PC-9 (cell line): ENCODE measurements around the gene GALE. TPM values are rescaled to one million over a fixed set of nuclear protein-coding genes. Genes with fewer than 3 reads are reported as not detected.

ENCODE experiments used
- BruUV-seq: library from RNA; stranded (reverse); fragments of 400-500 nt; replicated peaks from 2 replicates; lab custom pipeline; 2021; lab: Mats Ljungman, UMichigan
- CTCF ChIA-PET: fragments of 300-600 bp; sonication (Branson Sonifier 250); formaldehyde crosslinking; loops from one replicate; lab custom pipeline; 2022; ENCODE audit warnings: antibody characterized with exemption; lab: Charles Lee
- POLR2A ChIA-PET: fragments of 300-600 bp; sonication (Branson Sonifier 250); formaldehyde crosslinking; loops from one replicate; lab custom pipeline; 2022; ENCODE audit warnings: antibody characterized with exemption; ENCODE audit not compliant: unreplicated experiment; lab: Charles Lee
- DNase-seq, 2 experiments: peaks; one replicate each; pipeline versions ENCODE4 v3.0.0 to v3.0.0-alpha.2; 2015 to 2022; ENCODE audit warnings: mixed read lengths in 1 of 2
- H2AFZ ChIP-seq: fragments of 200-600 bp; sonication (generic); 2 replicates; pipeline ENCODE4 v1.8.1; 2017; ENCODE audit warnings: antibody characterized with exemption
- H3F3A ChIP-seq: fragments of 200-600 bp; sonication (generic); 2 replicates; pipeline ENCODE4 v1.8.1; 2017; ENCODE audit warnings: antibody characterized with exemption, mild to moderate bottlenecking, low read depth; ENCODE audit not compliant: insufficient read depth
- H3K27ac ChIP-seq: fragments of 200-600 bp; sonication (generic); 2 replicates; pipeline ENCODE4 v1.6.1; 2016; ENCODE audit warnings: mixed run types
- H3K27me3 ChIP-seq: fragments of 200-600 bp; sonication (generic); 2 replicates; pipeline ENCODE4 v1.6.1; 2016; ENCODE audit warnings: low read depth, mixed run types; ENCODE audit not compliant: insufficient read depth
- H3K36me3 ChIP-seq: fragments of 200-600 bp; sonication (generic); 2 replicates; pipeline ENCODE4 v1.6.1; 2016; ENCODE audit warnings: low read depth, mixed run types
- H3K4me1 ChIP-seq: fragments of 200-600 bp; sonication (generic); replicated peaks from 2 replicates; pipeline ENCODE4 v1.6.1; 2016; ENCODE audit warnings: mixed run types; ENCODE audit not compliant: insufficient read depth
- H3K4me2 ChIP-seq: fragments of 200-600 bp; sonication (generic); 2 replicates; pipeline ENCODE4 v1.6.1; 2017; ENCODE audit warnings: mixed run types
- H3K4me3 ChIP-seq: fragments of 200-600 bp; sonication (generic); 2 replicates; pipeline ENCODE4 v1.6.1; 2016; ENCODE audit warnings: mixed run types
- H3K79me2 ChIP-seq: fragments of 200-600 bp; sonication (generic); 2 replicates; pipeline ENCODE4 v1.6.1; 2017; ENCODE audit warnings: low read depth, mixed run types
- H3K9me2 ChIP-seq: fragments of 200-600 bp; sonication (generic); 2 replicates; pipeline ENCODE4 v1.8.1; 2017; ENCODE audit warnings: mild to moderate bottlenecking; ENCODE audit not compliant: insufficient read depth
- H3K9me3 ChIP-seq: fragments of 200-600 bp; sonication (generic); 2 replicates; pipeline ENCODE4 v1.8.1; 2016; ENCODE audit warnings: low read depth; ENCODE audit not compliant: insufficient read depth
- H4K20me1 ChIP-seq: fragments of 200-600 bp; sonication (generic); 2 replicates; pipeline ENCODE4 v1.8.1; 2017; ENCODE audit not compliant: insufficient read depth
- CTCF ChIP-seq: fragments of 200-600 bp; sonication (generic); conservative IDR thresholded peaks from 2 replicates; pipeline ENCODE4 v1.6.1; 2017; ENCODE audit warnings: mixed run types, antibody characterized with exemption, mild to moderate bottlenecking, moderate library complexity
- EZH2 ChIP-seq: fragments of 200-600 bp; sonication (generic); IDR thresholded peaks from 2 replicates; pipeline ENCODE4 v1.8.0; 2017; ENCODE audit warnings: antibody characterized with exemption, low read depth
- intact Hi-C: fragments of 100-400 bp; cut with micrococcal nuclease; formaldehyde crosslinking; loops from one replicate; pipeline ENCODE4 v1.10.0; 2022; ENCODE audit not compliant: unreplicated experiment
- total RNA-seq: library from RNA; stranded (reverse); gene quantifications from 2 replicates; pipeline ENCODE4 v1.2.3, GENCODE V29; 2021

The GALE gene
- total RNA-seq, 1 experiment from 2014 or later: 40.5 TPM

- H3K79me2 ChIP-seq: peaks cover 21% of the 10 kb centered on the region
- no peaks in the 10 kb centered on the region for H3K27me3 ChIP-seq
- H3K4me3 ChIP-seq: peak overlapping the region; percentile 88; the same call in 1 of the 2 replicates
- H2AFZ ChIP-seq: no peak overlapping the region
- peak overlapping the region; percentile 87 for H3K4me2 ChIP-seq
- DNase-seq: no peak
- intact Hi-C loops: no loop called here
- TF ChIP-seq EZH2 (no peak), CTCF (no peak)
- H3K9me2 ChIP-seq: no peaks in the 10 kb centered on the region
- no peaks in the 10 kb centered on the region for H3K9me3 ChIP-seq
- peaks cover 15% of the 10 kb centered on the region for H3K4me1 ChIP-seq
- ChIA-PET POLR2A (interaction anchor here (0.6 kb wide), 1 partner anchor 12 kb away, joined by 3 read pairs; no protein-coding TSS in a partner anchor), CTCF (interaction anchor here (0.6 to 1.1 kb wide), 3 partner anchors 12 to 279 kb away, joined by 3 to 7 read pairs (median 3); no protein-coding TSS in a partner anchor)
- no peaks in the 10 kb centered on the region for H3K36me3 ChIP-seq
- peaks cover 27% of the 10 kb centered on the region for H3F3A ChIP-seq
- BruUV-seq: no TSS peak
- no peak overlapping the region for H3K27ac ChIP-seq
- no peaks in the 10 kb centered on the region for H4K20me1 ChIP-seq
These were observed 8.2 kb downstream of the GALE start for GRCh38 chr1:23792151-23792945.

- peaks cover 27% of the 10 kb centered on the region for H3F3A ChIP-seq
- POLR2A ChIA-PET: interaction anchor here (0.5 to 0.6 kb wide), 3 partner anchors 10 to 15 kb away, joined by 3 to 7 read pairs (median 3); no protein-coding TSS in a partner anchor
- no peaks in the 10 kb centered on the region for H3K9me3 ChIP-seq
- H3K9me2 ChIP-seq: no peaks in the 10 kb centered on the region
- peaks cover 15% of the 10 kb centered on the region for H3K4me1 ChIP-seq
- CTCF ChIA-PET: interaction anchor here (0.6 to 1.1 kb wide), 4 partner anchors 10 to 280 kb away, joined by 3 to 7 read pairs (median 4); no protein-coding TSS in a partner anchor
- BruUV-seq: no TSS peak
- peak overlapping the region; percentile 87 for H3K4me2 ChIP-seq
- peak in 1 of 2 experiments; percentile 57 for DNase-seq
- TF ChIP-seq CTCF (no peak), EZH2 (no peak)
- 0 out of 2 replicates have a peak overlapping the region, but pooled peaks have one; percentile 29 for H3K27ac ChIP-seq
- intact Hi-C loops: loop anchor here (1.0 kb wide), 1 partner anchor 8 kb away; no protein-coding TSS in a partner anchor
- no peaks in the 10 kb centered on the region for H3K27me3 ChIP-seq
- peak overlapping the region; percentile 78; the same call in 1 of the 2 replicates for H2AFZ ChIP-seq
- H3K4me3 ChIP-seq: peak overlapping the region; percentile 88
- H4K20me1 ChIP-seq: no peaks in the 10 kb centered on the region
- H3K79me2 ChIP-seq: peaks cover 21% of the 10 kb centered on the region
- no peaks in the 10 kb centered on the region for H3K36me3 ChIP-seq
These were observed 9.0 kb downstream of the GALE start for GRCh38 chr1:23791516-23792047.
